ENCODE data around the gene DENND1A.
"Not testable (repeated sequence)": the region's sequence is repeated elsewhere in the genome, so short reads cannot be mapped to it uniquely, and the experiment has no call there.

Gene DENND1A

GRCh38 chr9:123763910-123764588 is 165.9 kb downstream of the DENND1A start:
- no peak for FAIRE-seq

GRCh38 chr9:123761905-123762605 is 167.9 kb downstream of the DENND1A start:
- FAIRE-seq: no peak

GRCh38 chr9:123757960-123758359 is 172.0 kb downstream of the DENND1A start:
- no peak for FAIRE-seq

- no peak for FAIRE-seq
These were observed 172.4 kb downstream of the DENND1A start for GRCh38 chr9:123757547-123757946.

GRCh38 chr9:123756484-123757106 is 173.3 kb downstream of the DENND1A start:
- no peak for FAIRE-seq

- no peak for FAIRE-seq
These were observed 176.2 kb downstream of the DENND1A start for GRCh38 chr9:123753669-123754258.

- no peak for FAIRE-seq
These were observed 176.9 kb downstream of the DENND1A start for GRCh38 chr9:123753016-123753415.

- FAIRE-seq: no peak
These were observed 180.2 kb downstream of the DENND1A start for GRCh38 chr9:123749580-123750202.

- FAIRE-seq: no peak
These were observed 183.2 kb downstream of the DENND1A start for GRCh38 chr9:123746765-123747164.

GRCh38 chr9:123745933-123746332 is 184.0 kb downstream of the DENND1A start:
- no peak for FAIRE-seq

- FAIRE-seq: no peak
These were observed 184.5 kb downstream of the DENND1A start for GRCh38 chr9:123745451-123745850.

GRCh38 chr9:123743737-123744136 is 186.2 kb downstream of the DENND1A start:
- FAIRE-seq: no peak

GRCh38 chr9:123742009-123742767 is 187.7 kb downstream of the DENND1A start:
- no peak for FAIRE-seq

GRCh38 chr9:123741214-123741613 is 188.7 kb downstream of the DENND1A start:
- FAIRE-seq: no peak

GRCh38 chr9:123739902-123740301 is 190.0 kb downstream of the DENND1A start:
- FAIRE-seq: no peak

GRCh38 chr9:123739387-123739786 is 190.5 kb downstream of the DENND1A start:
- FAIRE-seq: no peak

GRCh38 chr9:123738648-123739047 is 191.3 kb downstream of the DENND1A start:
- FAIRE-seq: no peak

GRCh38 chr9:123735376-123735775 is 194.6 kb downstream of the DENND1A start:
- FAIRE-seq: no peak

- FAIRE-seq: not testable (repeated sequence)
These were observed 201.4 kb downstream of the DENND1A start for GRCh38 chr9:123728571-123728970.

GRCh38 chr9:123727332-123727731 is 202.6 kb downstream of the DENND1A start:
- no peak for FAIRE-seq

- FAIRE-seq: no peak
These were observed 204.5 kb downstream of the DENND1A start for GRCh38 chr9:123725389-123725788.

GRCh38 chr9:123724211-123724796 is 205.6 kb downstream of the DENND1A start:
- no peak for FAIRE-seq

Data from colon (tissue), 2 donors.